Activated CD4-positive, alpha-beta T cell treated with anti-CD3 and anti-CD28 coated beads, Interleukin-2, amount 50 U/mL, for 24 hours (primary cell): Measurements from ENCODE around the gene KRTAP9-6.
"Not testable (repeated sequence)": the region's sequence is repeated elsewhere in the genome, so short reads cannot be mapped to it uniquely, and the experiment has no call there.

Experiments
- DNase-seq, 2 donors: peaks; one replicate each; pipeline ENCODE4 v3.0.0-alpha.2; 2020; ENCODE audit warnings: low read depth in 1 of 2, low spot score in 1 of 2

Gene KRTAP9-6, protein sequence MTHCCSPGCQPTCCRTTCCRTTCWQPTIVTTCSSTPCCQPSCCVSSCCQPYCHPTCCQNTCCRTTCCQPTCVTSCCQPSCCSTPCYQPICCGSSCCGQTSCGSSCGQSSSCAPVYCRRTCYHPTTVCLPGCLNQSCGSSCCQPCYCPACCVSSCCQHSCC

DNA sequence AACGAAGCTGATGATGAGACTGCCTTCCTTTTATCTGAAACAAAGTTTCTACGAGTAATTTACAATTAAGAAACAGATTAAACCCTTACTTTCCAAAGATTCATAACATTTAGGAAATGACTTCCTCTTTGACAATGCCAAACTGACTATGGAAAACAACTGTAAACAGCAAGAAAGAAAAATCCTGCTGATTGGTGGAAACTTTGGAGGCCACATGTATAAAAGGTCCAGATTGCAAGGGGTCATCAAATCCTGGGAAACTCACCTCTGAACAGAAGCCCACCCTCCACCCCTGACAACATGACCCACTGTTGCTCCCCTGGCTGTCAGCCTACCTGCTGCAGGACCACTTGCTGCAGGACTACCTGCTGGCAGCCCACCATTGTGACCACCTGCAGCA lies at the start of gene KRTAP9-6:
Gene KRTAP9-6 (plus strand): TSS at position 301 of the 400 bp plus-strand sequence. CDS start 0 bp downstream, at position 301.
- no peak for DNase-seq

DNA sequence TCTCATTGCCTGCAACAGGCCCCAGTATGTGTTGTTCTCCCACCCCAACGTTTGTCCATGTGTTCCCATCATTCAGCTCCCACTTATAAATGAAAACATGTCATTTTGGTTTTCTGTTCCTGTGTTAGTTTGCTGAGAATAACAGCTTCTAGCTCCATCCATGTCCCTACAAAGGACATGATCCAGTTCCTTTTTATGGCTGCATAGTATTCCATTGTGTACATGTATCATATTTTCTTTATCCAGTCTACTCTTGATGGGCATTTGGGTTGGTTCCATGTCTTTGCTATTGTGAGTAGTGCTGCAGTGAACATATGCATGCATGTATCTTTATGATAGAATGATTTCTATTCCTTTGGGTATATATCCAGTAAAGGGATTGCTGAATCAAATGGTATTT lies 49.5 kb upstream of the KRTAP9-6 start:
- no peak for DNase-seq

DNA sequence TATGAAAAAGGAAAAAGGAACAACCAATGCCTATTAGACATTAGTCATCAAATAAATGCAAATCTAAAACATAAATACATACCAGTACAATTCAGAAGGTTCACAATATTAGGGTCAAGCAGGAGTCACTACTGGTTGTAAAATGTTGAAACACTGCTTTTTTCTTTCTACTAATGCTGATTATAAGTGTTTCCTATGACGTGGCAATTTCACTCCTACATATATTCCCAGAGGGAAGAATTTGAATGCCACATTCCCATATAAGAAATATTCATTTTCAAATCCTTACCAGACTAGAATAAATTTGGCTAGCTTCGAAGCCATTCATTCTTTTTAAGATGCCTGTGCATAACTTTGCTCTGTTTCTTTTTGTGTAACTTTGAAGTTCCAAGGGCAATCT lies 41.4 kb upstream of the KRTAP9-6 start:
- no peak for DNase-seq

DNA sequence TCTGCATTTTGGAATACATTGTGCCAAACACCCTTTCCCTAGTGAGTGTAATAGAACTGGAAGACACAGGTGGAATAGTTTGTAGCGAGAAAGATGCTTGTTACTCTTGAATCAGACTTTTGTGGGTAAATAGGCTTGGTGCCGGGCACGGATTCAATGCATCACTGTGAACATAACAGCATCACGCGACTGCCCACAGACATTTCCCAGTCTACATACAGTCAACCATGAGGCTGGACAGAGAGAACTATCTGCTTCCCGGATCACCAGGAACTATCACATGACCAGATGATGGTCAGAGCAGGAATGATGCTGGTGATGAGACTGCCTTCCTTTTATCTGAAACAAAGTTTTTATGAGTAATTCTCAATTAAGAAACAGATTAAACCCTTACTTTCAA lies 39.1 kb upstream of the KRTAP9-6 start:
- DNase-seq: no peak

DNA sequence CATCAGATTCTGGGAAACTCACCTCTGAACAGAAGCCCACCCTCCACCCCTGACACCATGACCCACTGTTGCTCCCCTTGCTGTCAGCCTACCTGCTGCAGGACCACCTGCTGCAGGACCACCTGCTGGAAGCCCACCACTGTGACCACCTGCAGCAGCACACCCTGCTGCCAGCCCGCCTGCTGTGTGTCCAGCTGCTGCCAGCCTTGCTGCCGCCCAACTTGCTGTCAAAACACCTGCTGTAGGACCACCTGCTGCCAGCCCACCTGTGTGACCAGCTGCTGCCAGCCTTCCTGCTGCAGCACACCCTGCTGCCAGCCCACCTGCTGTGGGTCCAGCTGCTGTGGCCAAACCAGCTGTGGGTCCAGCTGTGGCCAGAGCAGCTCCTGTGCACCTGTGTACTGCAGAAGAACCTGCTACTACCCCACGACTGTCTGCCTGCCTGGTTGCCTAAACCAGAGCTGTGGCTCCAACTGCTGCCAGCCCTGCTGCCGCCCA lies 38.5 kb upstream of the KRTAP9-6 start, which contains the start of gene KRTAP9-2:
Gene KRTAP9-2 (plus strand): TSS at position 51 of the 498 bp plus-strand sequence. CDS start 7 bp downstream, at position 58.
- DNase-seq: not testable (repeated sequence)

DNA sequence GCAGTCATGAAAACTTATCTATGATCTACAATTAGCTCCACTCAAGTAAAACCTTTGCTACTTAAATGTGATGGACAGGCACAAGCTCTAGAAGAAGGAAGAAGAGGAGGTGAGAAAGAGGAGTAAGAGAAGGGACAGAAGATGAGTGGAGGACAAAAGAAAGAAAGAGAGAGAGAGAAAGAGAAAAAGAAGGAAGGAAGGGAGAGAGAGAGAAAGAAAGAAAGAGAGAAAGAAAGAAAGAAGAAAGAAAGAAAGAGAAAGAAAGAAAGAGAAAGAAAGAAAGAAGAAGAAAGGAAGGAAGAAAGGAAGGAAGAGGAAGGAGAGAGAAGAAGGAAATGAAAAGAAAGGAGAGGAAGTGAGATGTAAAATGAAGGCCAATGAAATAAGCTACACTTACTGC lies 35.1 kb upstream of the KRTAP9-6 start:
- DNase-seq: no peak

DNA sequence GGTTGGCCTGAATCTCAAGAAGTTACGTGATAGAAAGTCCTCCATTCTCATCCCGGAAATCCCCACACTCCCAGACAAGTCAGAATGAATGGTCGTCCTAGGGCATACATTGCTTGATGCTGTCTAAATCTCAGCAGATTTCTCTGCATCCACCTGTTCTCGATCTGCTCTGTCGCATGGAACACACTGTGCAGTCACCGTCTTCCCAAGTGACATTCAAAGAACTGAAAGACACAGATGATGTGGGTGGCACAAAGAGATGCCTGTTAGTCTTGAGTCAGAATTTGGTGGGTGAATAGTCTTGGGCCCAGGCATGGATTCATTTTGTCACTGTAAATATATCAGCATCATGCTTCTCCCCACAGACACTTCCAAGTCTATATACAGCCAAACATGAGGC lies 33.4 kb upstream of the KRTAP9-6 start:
- no peak for DNase-seq

DNA sequence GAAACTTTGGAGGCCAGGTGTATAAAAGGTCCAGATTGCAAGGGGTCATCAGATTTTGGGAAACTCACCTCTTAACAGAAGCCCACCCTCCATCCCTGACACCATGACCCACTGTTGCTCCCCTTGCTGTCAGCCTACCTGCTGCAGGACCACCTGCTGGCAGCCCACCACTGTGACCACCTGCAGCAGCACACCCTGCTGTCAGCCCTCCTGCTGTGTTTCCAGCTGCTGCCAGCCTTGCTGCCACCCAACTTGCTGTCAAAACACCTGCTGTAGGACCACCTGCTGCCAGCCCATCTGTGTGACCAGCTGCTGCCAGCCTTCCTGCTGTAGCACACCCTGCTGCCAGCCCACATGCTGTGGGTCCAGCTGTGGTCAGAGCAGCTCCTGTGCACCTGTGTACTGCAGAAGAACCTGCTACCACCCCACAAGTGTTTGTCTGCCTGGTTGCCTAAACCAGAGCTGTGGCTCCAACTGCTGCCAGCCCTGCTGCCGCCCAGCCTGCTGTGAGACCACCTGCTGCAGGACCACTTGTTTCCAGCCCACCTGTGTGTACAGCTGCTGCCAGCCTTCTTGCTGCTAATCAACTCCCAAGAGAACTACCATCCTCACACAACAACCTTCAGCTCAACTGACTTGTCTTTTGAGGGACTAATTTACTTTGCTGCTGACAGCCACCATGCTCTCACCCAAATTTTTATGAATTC lies 32.6 kb upstream of the KRTAP9-6 start, which contains the start of gene KRTAP9-3:
Gene KRTAP9-3 (plus strand): TSS at position 51 of the 707 bp plus-strand sequence. CDS start 53 bp downstream, at position 104.
- not testable (repeated sequence) for DNase-seq

DNA sequence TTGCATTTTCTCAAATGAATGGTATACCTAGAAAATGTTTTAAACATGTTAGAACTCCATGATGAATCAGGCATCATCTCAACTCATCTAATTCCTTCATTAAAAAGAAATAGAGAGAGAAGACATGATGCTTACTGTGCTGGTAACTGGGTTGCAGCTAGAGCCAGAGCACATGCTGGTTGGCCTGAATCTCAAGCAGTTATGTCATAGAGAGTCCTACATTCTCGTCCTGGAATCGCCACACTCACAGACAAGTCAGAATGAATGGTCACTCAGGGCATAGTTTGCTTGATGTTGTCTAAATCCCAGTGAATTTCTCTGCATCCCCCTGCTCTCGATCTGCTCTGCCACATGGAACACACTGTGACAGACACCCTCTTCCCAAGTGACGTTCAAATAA lies 28.1 kb upstream of the KRTAP9-6 start:
- DNase-seq: not testable (repeated sequence)

DNA sequence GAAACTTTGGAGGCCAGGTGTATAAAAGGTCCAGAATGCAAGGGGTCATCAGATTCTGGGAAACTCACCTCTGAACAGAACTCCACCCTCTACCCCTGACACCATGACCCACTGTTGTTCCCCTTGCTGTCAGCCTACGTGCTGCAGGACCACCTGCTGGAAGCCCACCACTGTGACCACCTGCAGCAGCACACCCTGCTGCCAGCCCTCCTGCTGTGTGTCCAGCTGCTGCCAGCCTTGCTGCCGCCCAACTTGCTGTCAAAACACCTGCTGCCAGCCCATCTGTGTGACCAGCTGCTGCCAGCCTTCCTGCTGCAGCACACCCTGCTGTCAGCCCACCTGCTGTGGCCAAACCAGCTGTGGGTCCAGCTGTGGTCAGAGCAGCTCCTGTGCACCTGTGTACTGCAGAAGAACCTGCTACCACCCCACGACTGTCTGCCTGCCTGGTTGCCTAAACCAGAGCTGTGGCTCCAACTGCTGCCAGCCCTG lies 27.2 kb upstream of the KRTAP9-6 start, which contains the start of gene KRTAP9-8:
Gene KRTAP9-8 (plus strand): TSS at position 51 of the 489 bp plus-strand sequence. CDS start 53 bp downstream, at position 104.
- DNase-seq: not testable (repeated sequence)

DNA sequence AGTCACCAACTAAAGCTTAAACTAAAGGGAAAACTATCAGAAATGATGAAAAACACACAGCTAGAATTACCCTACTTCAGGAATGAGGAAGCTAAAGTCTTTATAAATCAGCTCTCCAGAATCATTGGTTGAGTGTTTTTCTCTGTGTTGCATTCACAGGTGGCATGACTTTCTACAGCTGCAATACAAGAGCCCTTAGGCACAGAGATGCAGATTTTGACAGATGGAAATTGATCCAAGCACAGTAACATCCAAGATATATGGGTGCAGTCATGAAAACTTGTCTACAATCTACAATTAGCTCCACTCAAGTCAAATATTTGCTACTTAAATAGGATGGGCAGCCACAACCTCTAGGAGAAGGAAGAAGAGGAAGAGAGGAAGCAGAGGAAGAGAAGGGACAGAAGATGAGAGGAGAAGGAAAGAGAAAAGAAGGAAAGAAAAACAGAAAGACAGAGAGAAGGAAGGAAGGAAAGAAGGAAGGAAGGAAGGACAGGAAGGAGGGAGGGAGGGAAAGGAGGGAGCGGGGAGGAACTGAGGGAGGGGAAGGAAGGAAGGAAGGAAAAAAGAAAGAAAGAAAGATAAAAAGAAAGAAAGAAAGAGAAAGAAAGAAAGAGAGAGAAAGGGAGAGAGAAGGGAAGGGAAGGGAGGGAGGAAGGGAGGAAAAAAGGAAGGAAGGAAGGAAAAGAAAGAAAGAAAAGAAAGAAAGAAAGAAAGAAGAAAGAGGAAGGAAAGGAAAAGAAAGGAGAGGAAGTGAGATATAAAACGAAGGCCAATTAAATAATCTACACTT lies 18.0 kb upstream of the KRTAP9-6 start:
- not testable (repeated sequence) for DNase-seq

DNA sequence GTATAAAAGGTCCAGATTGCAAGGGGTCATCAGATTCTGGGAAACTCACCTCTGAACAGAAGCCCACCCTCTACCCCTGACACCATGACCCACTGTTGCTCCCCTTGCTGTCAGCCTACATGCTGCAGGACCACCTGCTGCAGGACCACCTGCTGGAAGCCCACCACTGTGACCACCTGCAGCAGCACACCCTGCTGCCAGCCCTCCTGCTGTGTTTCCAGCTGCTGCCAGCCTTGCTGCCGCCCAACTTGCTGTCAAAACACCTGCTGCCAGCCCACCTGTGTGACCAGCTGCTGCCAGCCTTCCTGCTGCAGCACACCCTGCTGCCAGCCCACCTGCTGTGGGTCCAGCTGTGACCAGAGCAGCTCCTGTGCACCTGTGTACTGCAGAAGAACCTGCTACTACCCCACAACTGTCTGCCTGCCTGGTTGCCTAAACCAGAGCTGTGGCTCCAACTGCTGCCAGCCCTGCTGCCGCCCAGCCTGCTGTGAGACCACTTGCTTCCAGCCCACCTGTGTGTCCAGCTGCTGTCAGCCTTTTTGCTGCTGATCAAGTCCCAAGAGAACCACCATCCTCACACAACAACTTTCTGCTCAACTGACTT lies 15.4 kb upstream of the KRTAP9-6 start, which contains the start of gene KRTAP9-4:
Gene KRTAP9-4 (plus strand): TSS at position 51 of the 604 bp plus-strand sequence. CDS start 34 bp downstream, at position 85.
- DNase-seq: not testable (repeated sequence)

DNA sequence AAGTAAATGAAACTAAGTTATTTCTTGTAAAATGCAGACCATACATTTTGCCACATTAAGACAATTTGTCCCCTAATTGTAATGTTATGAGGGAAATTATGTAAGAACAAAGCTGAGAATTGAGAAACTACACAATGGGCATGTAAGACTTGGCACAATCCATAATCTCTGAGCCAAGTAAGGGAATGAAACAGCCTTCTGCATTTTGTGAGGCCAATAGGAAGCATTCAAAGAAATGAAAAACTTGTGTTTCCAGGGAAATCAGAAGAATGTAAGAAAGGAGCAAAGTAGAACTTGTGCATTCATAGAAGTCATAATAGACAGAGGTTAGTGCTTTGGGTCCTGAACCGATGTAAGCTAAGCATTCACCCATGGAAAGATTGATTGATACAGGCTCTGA lies 13.9 kb upstream of the KRTAP9-6 start:
- no peak for DNase-seq

DNA sequence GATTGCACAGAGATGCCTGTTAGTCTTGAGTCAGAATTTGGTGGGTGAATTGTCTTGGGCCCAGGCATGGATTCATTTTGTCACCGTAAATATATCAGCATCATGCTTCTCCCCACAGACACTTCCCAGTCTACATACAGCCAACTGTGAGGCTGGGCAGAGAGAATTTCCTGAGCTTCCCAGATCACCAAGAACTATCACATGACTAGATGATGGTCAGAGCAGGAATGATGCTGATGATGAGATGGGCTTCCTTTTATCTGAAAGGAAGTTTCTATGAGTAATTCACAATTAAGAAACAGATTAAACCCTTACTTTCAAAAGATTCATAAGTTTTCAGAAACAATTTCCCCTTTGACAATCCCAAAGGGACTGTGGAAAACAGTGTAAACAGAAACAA lies 10.3 kb upstream of the KRTAP9-6 start:
- DNase-seq: no peak

DNA sequence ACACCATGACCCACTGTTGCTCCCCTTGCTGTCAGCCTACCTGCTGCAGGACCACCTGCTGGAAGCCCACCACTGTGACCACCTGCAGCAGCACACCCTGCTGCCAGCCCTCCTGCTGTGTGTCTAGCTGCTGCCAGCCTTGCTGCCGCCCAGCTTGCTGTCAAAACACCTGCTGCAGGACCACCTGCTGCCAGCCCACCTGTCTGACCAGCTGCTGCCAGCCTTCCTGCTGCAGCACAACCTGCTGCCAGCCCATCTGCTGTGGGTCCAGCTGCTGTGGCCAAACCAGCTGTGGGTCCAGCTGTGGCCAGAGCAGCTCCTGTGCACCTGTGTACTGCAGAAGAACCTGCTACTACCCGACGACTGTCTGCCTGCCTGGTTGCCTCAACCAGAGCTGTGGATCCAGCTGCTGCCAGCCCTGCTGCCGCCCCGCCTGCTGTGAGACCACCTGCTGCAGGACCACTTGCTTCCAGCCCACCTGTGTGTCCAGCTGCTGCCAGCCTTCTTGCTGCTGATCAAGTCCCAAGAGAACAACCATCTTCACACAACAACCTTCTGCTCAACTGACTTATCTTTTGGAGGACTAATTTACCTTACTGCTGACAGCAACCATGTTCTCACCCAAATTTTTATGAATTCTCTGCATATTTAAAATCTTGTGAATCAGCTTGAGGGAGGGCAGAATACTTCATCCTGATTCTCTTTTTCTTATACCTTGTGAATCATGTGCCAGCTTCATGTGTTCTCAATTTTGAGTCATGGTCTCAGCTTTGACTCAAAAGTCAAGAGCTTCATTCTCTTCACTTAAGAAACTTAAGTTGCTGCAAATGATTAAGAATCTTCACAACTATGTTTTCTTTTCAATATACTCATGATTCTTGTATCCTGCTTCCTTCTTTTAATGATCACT lies 9.5 kb upstream of the KRTAP9-6 start, which contains the start of gene KRTAP9-9:
Gene KRTAP9-9 (plus strand): TSS at position 4 of the 910 bp plus-strand sequence.
- DNase-seq: not testable (repeated sequence)

DNA sequence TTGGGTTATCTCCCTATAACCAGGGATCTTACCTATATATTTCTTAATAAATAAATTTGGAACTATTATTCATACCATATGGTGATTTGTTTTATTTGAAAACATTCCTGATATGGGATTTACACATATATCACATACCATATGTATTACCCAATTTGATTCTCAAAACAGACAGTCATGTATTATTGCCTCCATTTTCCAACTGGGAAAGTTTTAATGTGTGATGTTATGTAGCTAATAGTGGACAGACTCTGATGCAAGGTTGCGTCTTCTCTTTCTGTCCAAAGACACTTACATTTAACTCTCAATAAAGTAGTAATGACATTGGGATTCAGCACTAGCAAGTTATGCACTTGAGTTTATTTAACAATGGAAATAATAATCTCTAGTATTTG lies 8.9 kb upstream of the KRTAP9-6 start:
- no peak for DNase-seq

DNA sequence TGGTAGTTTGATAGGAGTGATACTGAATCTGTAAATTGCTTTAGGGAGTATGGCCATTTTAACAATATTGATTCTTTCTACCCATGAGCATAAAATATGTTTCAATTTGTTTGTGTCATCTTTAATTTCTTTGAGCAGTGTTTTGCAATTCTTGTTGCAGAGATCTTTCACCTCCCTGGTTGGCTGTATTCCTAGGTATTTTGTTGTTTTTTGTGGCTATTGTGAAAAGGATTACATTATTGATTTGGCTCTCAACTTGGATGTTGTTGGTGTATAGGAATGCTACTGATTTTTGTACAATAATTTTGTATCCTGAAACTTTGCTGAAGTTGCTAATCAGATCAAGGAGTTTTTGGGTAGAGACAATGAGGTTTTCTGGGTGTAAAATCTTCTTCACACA lies 6.8 kb upstream of the KRTAP9-6 start:
- no peak for DNase-seq

DNA sequence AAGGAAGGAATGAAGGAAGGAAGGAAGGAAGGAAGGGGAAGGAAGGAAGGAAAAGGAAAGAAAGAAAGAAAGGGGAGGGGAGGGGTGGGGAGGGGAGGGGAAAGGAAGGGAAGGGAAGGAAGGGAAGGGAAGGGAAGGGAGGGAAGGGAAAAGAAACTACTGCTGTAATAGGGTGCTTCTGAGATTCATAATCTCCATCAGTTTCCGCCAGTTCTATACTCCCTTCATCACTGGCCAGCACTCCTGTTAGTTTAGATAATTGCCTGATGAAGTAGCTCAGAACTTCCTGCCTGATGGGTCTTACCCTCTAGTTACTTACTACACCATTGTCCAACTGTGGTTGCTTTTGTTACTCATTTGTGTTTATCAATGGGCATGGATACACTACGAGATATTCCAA lies 2.0 kb upstream of the KRTAP9-6 start:
- no peak for DNase-seq

DNA sequence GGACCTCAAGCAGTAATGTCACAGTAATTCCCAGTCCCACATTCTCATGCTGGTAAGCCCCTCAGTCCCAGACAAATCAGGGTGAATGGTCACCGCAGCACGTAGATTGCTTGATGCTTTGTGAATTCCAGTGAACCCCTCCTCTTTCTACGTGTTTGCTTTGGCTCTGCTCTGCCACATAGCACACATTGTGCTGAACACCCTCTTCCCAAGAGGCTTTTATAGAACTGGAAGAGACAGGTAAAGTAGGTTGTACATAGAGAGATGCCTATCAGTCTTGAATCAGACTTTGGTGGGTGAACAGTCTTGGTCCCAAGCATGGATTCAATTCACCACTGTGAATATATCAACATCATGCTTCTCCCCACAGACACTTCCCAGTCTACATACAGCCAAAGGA lies 579 bp upstream of the KRTAP9-6 start:
- DNase-seq: no peak

DNA sequence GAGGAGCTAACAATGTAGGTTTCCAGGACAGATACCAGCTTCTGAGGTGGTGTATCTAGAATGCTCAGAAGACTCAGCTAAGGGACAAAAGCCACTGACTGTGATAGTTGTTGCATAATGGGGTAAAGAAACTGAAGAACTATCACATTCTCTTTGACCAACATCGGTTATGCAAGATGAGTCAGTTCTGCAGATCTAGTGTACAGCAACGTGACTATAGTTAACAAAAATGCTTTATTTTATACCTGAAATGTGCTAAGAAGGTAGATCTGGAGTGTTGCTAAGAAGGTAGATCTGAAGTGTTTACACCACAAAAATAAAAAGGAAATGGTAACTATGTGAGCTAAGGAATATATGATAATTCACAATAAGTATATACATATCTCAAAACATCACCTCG lies 2.5 kb downstream of the KRTAP9-6 start:
- DNase-seq: no peak
